Calu3 (cell line): Measurements from ENCODE around the gene NCOA7. TPM values are rescaled to one million over a fixed set of nuclear protein-coding genes. Genes with fewer than 3 reads are reported as not detected.

Experiments
- BruUV-seq: library from RNA; stranded (reverse); fragments of 400-500 nt; replicated peaks from 2 replicates; lab custom pipeline; 2021; lab: Mats Ljungman, UMichigan
- CTCF ChIA-PET: fragments of 300-600 bp; sonication (Branson Sonifier 250); formaldehyde crosslinking; loops from one replicate; lab custom pipeline; 2022; ENCODE audit warnings: antibody characterized with exemption; lab: Charles Lee
- DNase-seq: peaks from one replicate; pipeline ENCODE4 v3.0.0; 2022
- H3K27ac Mint-ChIP-seq: one replicate; pipeline ENCODE4 v1.8.0; 2022; ENCODE audit warnings: mixed read lengths; ENCODE audit not compliant: unreplicated experiment
- H3K27me3 Mint-ChIP-seq: one replicate; pipeline ENCODE4 v1.8.0; 2022; ENCODE audit warnings: mixed read lengths; ENCODE audit not compliant: unreplicated experiment
- H3K36me3 Mint-ChIP-seq: one replicate; pipeline ENCODE4 v1.8.0; 2022; ENCODE audit warnings: mild to moderate bottlenecking, moderate library complexity, mixed read lengths; ENCODE audit not compliant: insufficient read depth, unreplicated experiment
- H3K4me1 Mint-ChIP-seq: one replicate; pipeline ENCODE4 v1.8.0; 2022; ENCODE audit warnings: mild to moderate bottlenecking, low read depth, mixed read lengths; ENCODE audit not compliant: unreplicated experiment
- H3K4me3 Mint-ChIP-seq: one replicate; pipeline ENCODE4 v1.8.0; 2022; ENCODE audit warnings: mild to moderate bottlenecking, low read depth, moderate library complexity, mixed read lengths; ENCODE audit not compliant: unreplicated experiment
- H3K9me3 Mint-ChIP-seq: one replicate; pipeline ENCODE4 v1.8.0; 2022; ENCODE audit warnings: low read depth, mixed read lengths; ENCODE audit not compliant: unreplicated experiment
- intact Hi-C: fragments of 100-400 bp; cut with micrococcal nuclease; formaldehyde crosslinking; loops from one replicate; pipeline ENCODE4 v1.10.0; 2022; ENCODE audit not compliant: unreplicated experiment
- total RNA-seq: library from RNA; stranded (reverse); gene quantifications from 2 replicates; pipeline ENCODE4 v1.2.3, GENCODE V29; 2022
- TF ChIP-seq, protein P1 (sequence below): fragments of 200-600 bp; IDR thresholded peaks from one replicate; pipeline ENCODE4 v1.8.0; 2022; ENCODE audit warnings: antibody characterized with exemption; ENCODE audit not compliant: unreplicated experiment

The NCOA7 gene
- total RNA-seq, 1 experiment from 2014 or later = 102 TPM

- Mint-ChIP-seq H3K27ac (peak overlapping the region; percentile 32), H3K4me3 (peak overlapping the region; percentile 38), H3K4me1 (peaks cover 51% of the 10 kb centered on the region)
These were observed 27.5 kb downstream of the NCOA7 start for GRCh38 chr6:125818225-125818657.

GRCh38 chr6:125818772-125819260 lies 28.1 kb downstream of the NCOA7 start:
- CTCF ChIA-PET = no interaction called here
- Mint-ChIP-seq H3K27me3 (no peaks in the 10 kb centered on the region), H3K9me3 (no peaks in the 10 kb centered on the region), H3K4me1 (peaks cover 50% of the 10 kb centered on the region), H3K36me3 (peaks cover 10% of the 10 kb centered on the region), H3K4me3 (peak overlapping the region; percentile 38), H3K27ac (peak overlapping the region; percentile 32)
- TF ChIP-seq, protein P1, sequence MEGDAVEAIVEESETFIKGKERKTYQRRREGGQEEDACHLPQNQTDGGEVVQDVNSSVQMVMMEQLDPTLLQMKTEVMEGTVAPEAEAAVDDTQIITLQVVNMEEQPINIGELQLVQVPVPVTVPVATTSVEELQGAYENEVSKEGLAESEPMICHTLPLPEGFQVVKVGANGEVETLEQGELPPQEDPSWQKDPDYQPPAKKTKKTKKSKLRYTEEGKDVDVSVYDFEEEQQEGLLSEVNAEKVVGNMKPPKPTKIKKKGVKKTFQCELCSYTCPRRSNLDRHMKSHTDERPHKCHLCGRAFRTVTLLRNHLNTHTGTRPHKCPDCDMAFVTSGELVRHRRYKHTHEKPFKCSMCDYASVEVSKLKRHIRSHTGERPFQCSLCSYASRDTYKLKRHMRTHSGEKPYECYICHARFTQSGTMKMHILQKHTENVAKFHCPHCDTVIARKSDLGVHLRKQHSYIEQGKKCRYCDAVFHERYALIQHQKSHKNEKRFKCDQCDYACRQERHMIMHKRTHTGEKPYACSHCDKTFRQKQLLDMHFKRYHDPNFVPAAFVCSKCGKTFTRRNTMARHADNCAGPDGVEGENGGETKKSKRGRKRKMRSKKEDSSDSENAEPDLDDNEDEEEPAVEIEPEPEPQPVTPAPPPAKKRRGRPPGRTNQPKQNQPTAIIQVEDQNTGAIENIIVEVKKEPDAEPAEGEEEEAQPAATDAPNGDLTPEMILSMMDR = no peak
- intact Hi-C loops = no loop called here
- DNase-seq = no peak
- no TSS peak for BruUV-seq

More at GRCh38 chr6:125818225-125818657, 27.5 kb downstream of the NCOA7 start:
- intact Hi-C loops = no loop called here
- H3K9me3 Mint-ChIP-seq = no peaks in the 10 kb centered on the region
- no peak for DNase-seq
- TF ChIP-seq, protein P1 = no peak
- no peaks in the 10 kb centered on the region for H3K27me3 Mint-ChIP-seq
- CTCF ChIA-PET = interaction anchor here (0.6 to 0.7 kb wide), 3 partner anchors 7 to 1052 kb away, joined by 4 to 9 read pairs (median 5); partner anchors contain the start of gene TRMT11
- no TSS peak for BruUV-seq
- H3K36me3 Mint-ChIP-seq = peaks cover 10% of the 10 kb centered on the region

DNA sequence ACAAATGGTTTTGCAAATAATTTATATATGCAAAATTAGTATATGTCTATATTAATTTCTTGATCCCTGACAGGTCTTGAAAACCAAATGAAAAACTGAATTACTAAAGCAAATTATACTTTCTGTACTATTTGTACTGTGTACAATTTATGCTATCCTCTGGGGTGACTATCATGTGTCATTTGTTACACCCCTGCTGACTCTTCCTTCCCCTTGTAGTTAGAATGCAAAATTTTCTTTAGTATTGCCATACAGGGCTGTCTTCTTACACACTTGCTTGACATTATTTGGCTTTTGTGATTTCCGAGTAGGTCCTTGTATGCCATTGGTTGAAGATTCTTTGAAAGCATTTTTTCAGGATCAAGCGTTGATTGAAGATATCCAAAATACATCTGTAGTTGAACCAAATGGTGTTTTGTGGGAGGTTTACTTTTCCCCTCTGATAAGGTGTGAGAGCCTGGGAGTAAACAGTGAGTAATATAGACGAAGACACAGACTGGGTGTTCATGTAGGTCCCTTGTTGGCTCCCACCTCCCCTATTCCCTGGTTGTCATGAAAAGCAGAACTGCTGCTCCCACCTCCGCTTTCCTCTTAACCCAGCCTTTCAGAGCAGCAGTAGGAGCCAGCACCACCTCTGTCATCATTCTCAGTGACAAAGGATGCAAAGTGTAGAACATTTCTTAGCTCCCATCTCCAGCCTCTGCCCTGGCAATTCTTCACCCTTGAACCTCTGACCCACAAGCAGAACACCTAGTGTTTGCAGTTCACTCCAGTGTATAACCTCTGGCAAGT lies 29.0 kb downstream of the NCOA7 start:
- H3K27me3 Mint-ChIP-seq = no peaks in the 10 kb centered on the region
- CTCF ChIA-PET = no interaction called here
- no peak for DNase-seq
- peaks cover 10% of the 10 kb centered on the region for H3K36me3 Mint-ChIP-seq
- H3K27ac Mint-ChIP-seq = no peak overlapping the region
- TF ChIP-seq, protein P1 = no peak
- no peaks in the 10 kb centered on the region for H3K9me3 Mint-ChIP-seq
- no peak overlapping the region for H3K4me3 Mint-ChIP-seq
- BruUV-seq = no TSS peak
- intact Hi-C loops = no loop called here
- peaks cover 43% of the 10 kb centered on the region for H3K4me1 Mint-ChIP-seq

- intact Hi-C loops = no loop called here
- H3K4me1 Mint-ChIP-seq = peaks cover 34% of the 10 kb centered on the region
- CTCF ChIA-PET = no interaction called here
- no peak for DNase-seq
- BruUV-seq = no TSS peak
- H3K27ac Mint-ChIP-seq = no peak overlapping the region
- H3K9me3 Mint-ChIP-seq = no peaks in the 10 kb centered on the region
- no peaks in the 10 kb centered on the region for H3K27me3 Mint-ChIP-seq
- H3K4me3 Mint-ChIP-seq = no peak overlapping the region
- TF ChIP-seq, protein P1 = no peak
- peaks cover 5% of the 10 kb centered on the region for H3K36me3 Mint-ChIP-seq
These were observed 31.1 kb downstream of the NCOA7 start for GRCh38 chr6:125821825-125822281.
